Tibial nerve (tissue), 4 donors: ENCODE data around the gene SLC2A8. TPM values are rescaled to one million over a fixed set of nuclear protein-coding genes. Genes with fewer than 3 reads are reported as not detected.

ENCODE experiments used
- DNase-seq, 2 donors: peaks; one replicate each; pipeline ENCODE4 v3.0.0-alpha.2; 2019; ENCODE audit warnings: low spot score in 2 of 2
- H3K27ac ChIP-seq, 4 donors: fragments of 200-600 bp; sonication (generic) in 3 of 4; one replicate each; pipeline ENCODE4 v1.5.1; 2017 to 2019; ENCODE audit warnings: mild to moderate bottlenecking in 1 of 4
- H3K27me3 ChIP-seq, 2 donors: fragments of 200-600 bp; sonication (generic) in 1 of 2; one replicate each; pipeline versions ENCODE4 v1.5.1 to v1.6.0; 2017 to 2019
- H3K36me3 ChIP-seq, 3 donors: fragments of 200-600 bp; sonication (generic); one replicate each; pipeline ENCODE4 v1.5.1; 2018 to 2019
- H3K4me1 ChIP-seq, 4 donors: fragments of 200-600 bp; sonication (generic) in 3 of 4; one replicate each; pipeline ENCODE4 v1.5.1; 2017 to 2019
- H3K4me3 ChIP-seq, 4 donors: fragments of 200-600 bp; sonication (generic) in 3 of 4; one replicate each; pipeline ENCODE4 v1.5.1; 2017 to 2019; ENCODE audit warnings: mild to moderate bottlenecking in 1 of 4, moderate library complexity in 1 of 4
- H3K9me3 ChIP-seq, 4 donors: fragments of 200-600 bp; sonication (generic) in 3 of 4; one replicate each; pipeline ENCODE4 v1.5.1; 2017 to 2019
- EP300 ChIP-seq, 2 donors: sonication (generic); formaldehyde crosslinking; IDR thresholded peaks; one replicate each; pipeline ENCODE4 v1.6.1; 2017; ENCODE audit warnings: antibody characterized with exemption in 2 of 2, mild to moderate bottlenecking in 1 of 2
- POLR2A ChIP-seq, 2 donors: fragments of 450-650 bp; IDR thresholded peaks; one replicate each; pipeline ENCODE4 v1.6.1; 2017; ENCODE audit warnings: antibody characterized with exemption in 2 of 2, mild to moderate bottlenecking in 2 of 2, moderate library complexity in 2 of 2
- WGBS, 2 donors: methylation state at CpG; one replicate each; pipeline ENCODE4 v1.1.5; 2018; 5-methylcytosine and 5-hydroxymethylcytosine counted together
- small RNA-seq: library from RNA; depleted of rRNA; stranded (forward); fragments of <200 nt; gene quantifications from one replicate; pipeline ENCODE3, GENCODE V24; 2016
- total RNA-seq, 4 donors: library from RNA; depleted of rRNA; stranded (reverse); fragments of >200 nt; gene quantifications; one replicate each; pipeline ENCODE4 v1.1.0, GENCODE V29; 2016
- TF ChIP-seq, protein P1 (sequence below), 5 experiments: fragments of 200-600 bp in 3 of 5; fragments of 450-650 bp in 2 of 5; sonication (generic) in 3 of 5; IDR thresholded peaks; one replicate each; pipeline ENCODE4 v1.5.1; 2016 to 2019; ENCODE audit warnings: antibody characterized with exemption in 5 of 5, mild to moderate bottlenecking in 3 of 5, moderate library complexity in 2 of 5

Gene SLC2A8
- total RNA-seq, 4 donors from 2014 or later = 30.4 to 46.2 (median 31.7) TPM

DNA sequence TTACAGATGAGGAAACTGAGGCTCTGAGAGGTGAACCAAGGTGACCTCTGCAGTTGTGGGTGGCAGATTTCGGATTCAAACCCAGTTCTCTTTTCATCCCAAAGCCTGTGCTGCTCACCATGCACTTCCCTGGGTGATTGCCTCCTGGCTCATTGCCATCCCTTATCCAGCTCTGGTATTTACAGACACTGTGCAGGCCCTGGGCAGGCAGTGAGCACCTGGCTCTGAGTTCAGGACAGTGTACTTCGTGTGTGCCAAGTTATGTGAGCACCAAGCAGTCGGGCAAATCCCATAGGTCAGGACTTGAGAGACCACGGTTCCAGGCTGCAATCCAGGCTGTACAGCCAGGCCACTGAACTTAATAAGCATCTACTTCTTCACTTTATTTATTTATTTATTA lies 55.7 kb downstream of the SLC2A8 start:
- TF ChIP-seq POLR2A (IDR thresholded peaks at IDR 0.05) (no peak), EP300 (IDR thresholded peaks at IDR 0.05) (no peak)
- TF ChIP-seq, protein P1, sequence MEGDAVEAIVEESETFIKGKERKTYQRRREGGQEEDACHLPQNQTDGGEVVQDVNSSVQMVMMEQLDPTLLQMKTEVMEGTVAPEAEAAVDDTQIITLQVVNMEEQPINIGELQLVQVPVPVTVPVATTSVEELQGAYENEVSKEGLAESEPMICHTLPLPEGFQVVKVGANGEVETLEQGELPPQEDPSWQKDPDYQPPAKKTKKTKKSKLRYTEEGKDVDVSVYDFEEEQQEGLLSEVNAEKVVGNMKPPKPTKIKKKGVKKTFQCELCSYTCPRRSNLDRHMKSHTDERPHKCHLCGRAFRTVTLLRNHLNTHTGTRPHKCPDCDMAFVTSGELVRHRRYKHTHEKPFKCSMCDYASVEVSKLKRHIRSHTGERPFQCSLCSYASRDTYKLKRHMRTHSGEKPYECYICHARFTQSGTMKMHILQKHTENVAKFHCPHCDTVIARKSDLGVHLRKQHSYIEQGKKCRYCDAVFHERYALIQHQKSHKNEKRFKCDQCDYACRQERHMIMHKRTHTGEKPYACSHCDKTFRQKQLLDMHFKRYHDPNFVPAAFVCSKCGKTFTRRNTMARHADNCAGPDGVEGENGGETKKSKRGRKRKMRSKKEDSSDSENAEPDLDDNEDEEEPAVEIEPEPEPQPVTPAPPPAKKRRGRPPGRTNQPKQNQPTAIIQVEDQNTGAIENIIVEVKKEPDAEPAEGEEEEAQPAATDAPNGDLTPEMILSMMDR (IDR thresholded peaks at IDR 0.05) = no peak
- Histone ChIP-seq H3K4me1 (peaks cover 0 to 46% (median 19%) of the 10 kb centered on the region in 4 donors), H3K36me3 (peaks cover 0 to 59% (median 7%) of the 10 kb centered on the region in 3 donors), H3K27ac (peak overlapping the region in 1 of 4 donors; percentile 98), H3K4me3 (no peak overlapping the region), H3K27me3 (no peaks in the 10 kb centered on the region), H3K9me3 (no peaks in the 10 kb centered on the region)
- DNase-seq = peak in 1 of 2 donors; percentile 20
- 54 to 58% methylated on average over 4 of the region's 4 CpGs for WGBS, 2 donors

DNA sequence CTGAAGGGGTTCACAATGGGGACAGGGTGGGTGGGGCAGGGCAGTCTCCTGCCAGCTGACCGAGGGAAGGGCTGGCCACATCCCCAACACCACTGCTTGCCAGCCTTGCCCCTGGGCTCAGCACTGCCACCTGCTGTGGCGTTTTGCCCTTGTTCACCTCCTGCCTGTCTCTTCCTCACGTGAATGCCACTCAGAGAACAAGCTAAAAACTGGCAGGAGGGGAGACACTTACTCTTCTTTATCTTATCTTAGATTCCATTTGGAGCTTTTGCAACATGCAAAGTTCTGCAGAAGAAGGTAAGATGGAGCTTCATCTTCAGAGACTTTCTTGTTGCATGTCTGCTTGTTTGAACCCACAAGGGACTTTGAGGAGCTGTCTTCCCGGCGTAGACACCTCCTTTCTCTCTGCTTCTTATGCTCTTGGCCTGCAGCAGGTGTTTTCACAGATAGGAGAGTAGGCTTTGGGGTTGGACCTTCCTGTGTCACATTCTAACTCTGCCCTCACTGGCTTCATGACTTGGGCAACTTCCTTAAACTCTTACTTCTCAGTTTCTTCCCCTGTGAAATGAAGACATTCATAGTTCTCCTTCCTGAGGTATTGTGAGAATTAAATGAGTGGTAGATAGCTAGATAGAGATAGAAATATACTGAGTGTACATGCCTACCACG lies 58.5 kb downstream of the SLC2A8 start:
- Histone ChIP-seq H3K4me1 (peaks cover 0 to 25% (median 4%) of the 10 kb centered on the region in 4 donors), H3K27ac (no peak overlapping the region)
- no peak for TF ChIP-seq EP300 (IDR thresholded peaks at IDR 0.05)
- TF ChIP-seq, protein P1 (IDR thresholded peaks at IDR 0.05) = peak in 1 of 5 experiments; percentile 19
- TF ChIP-seq POLR2A (IDR thresholded peaks at IDR 0.05) = no peak

DNA sequence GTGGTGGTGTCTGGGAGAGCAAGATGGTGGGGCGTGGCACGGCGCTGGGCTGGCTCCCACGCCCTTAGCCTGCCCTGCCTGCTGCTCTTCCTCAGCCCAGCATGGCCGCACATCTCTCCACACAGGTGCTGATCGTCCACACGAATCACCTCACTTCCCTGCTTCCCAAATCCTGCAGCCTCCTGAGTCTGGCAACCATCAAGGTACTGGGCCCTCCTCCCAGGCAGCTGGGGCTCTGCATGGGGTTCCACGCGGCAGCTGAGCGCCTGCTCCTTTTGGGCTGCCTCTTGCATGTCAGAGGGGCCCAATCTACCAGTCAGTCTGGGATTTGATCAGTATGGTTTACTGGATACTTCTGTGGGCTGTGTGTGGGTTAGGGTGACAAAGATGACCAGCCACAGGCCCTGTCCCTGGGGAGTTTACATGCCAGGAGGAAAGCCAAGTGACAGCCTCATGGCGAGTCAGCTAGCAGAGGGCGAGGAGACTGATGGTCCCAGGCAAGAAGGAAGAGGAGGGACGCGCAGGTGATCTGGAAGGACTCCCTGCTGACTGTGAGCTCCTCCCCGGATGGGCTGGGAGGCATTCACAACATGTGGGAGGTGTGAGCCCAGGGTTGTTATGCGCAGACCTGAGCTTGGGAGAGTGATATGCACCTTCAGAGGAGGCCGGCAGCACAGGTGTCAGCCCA lies 60.4 kb downstream of the SLC2A8 start:
- Histone ChIP-seq H3K27me3 (no peaks in the 10 kb centered on the region), H3K9me3 (no peaks in the 10 kb centered on the region), H3K27ac (no peak overlapping the region), H3K4me1 (peaks cover 0 to 18% (median 2%) of the 10 kb centered on the region in 4 donors), H3K36me3 (peaks cover 5 to 81% (median 14%) of the 10 kb centered on the region in 3 donors), H3K4me3 (no peak overlapping the region)
- no peak for DNase-seq
- TF ChIP-seq POLR2A (IDR thresholded peaks at IDR 0.05) (no peak), EP300 (IDR thresholded peaks at IDR 0.05) (no peak)
- TF ChIP-seq, protein P1 (IDR thresholded peaks at IDR 0.05) = no peak
- WGBS, 2 donors = 85 to 86% methylated on average over 17 of the region's 17 CpGs

More for the DNA sequence above, 58.5 kb downstream of the SLC2A8 start:
- H3K9me3 ChIP-seq = no peaks in the 10 kb centered on the region
- no peak for DNase-seq
- no peaks in the 10 kb centered on the region for H3K27me3 ChIP-seq
- H3K4me3 ChIP-seq = no peak overlapping the region
- peaks cover 0 to 62% (median 5%) of the 10 kb centered on the region in 3 donors for H3K36me3 ChIP-seq
- WGBS, 2 donors = 59 to 60% methylated on average over 6 of the region's 6 CpGs

Small RNA genes lying within 50 kb of the gene (small RNA-seq; reads per million reads assigned to genes)
- 103 reads per million, percentile 96 among the genes with 10 or more reads in this experiment for gene SNORA65

Other genes starting within 250 kb of the SLC2A8 start
- 10 to 100 TPM; 28.4 to 59.7 (median 39.1) TPM for gene GARNL3, start 132.4 kb upstream of the SLC2A8 start, total RNA-seq
- 10 to 100 TPM; 11.6 to 18.0 (median 13.0) TPM for gene ZNF79, start 27.2 kb downstream of the SLC2A8 start, total RNA-seq
- 1,000 to 10,000 TPM; 2,005 to 2,223 (median 2,119) TPM for gene RPL12, start 54.2 kb downstream of the SLC2A8 start, total RNA-seq
- 10 to 100 TPM; 18.8 to 44.1 (median 28.3) TPM for gene LRSAM1, start 54.3 kb downstream of the SLC2A8 start, total RNA-seq
- gene STXBP1, start 215.1 kb downstream of the SLC2A8 start, total RNA-seq = 100 to 1,000 TPM in 3 of 4 donors, 10 to 100 TPM in 1; 96.3 to 142 (median 105) TPM